ENCODE results near the gene SERTAD3. TPM values are rescaled to one million over a fixed set of nuclear protein-coding genes. Genes with fewer than 3 reads are reported as not detected.

Gene SERTAD3
- total and polyA plus RNA-seq, 2 donors (not counting 3 experiments of a cell fraction or from before 2014, with no cell fraction given), result 13.3 to 29.9 TPM

DNA sequence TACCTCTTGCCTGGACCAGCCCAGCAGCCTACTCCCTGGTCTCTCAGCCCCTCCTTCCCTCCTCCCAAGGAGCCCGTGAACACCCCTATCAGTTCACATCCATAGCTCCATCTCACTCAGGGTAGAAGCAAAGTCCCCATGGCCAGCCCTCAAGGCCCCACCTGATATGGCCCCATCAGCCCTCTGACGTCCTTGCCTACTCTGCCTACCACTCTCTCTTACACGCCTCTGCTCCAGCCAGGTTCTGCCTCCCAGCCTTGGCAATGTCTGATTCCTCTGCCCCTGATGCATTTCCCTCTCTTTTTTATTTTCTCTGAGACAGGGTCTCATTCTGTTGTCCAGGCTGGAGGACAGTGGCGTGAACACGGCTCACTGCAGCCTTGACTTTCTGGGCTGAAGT is 7.9 kb upstream of the SERTAD3 start:
- Histone ChIP-seq H3K9me1 (replicated peaks; ENCODE audit: control insufficient read depth, extremely low read depth, insufficient read depth, low read length) (no peaks in the 10 kb centered on the region), H3K9ac (replicated peaks; ENCODE audit: extremely low read depth, insufficient read depth, low read length) (no peak overlapping the region), H3K4me2 (ENCODE audit: insufficient read depth, low read length) (no peak overlapping the region), H3K4me3 (replicated peaks in 1 of 3; ENCODE audit: insufficient read depth in 1 of 3, low read depth in 1 of 3, low read length in 3 of 3) (no peak overlapping the region), H3K36me3 (ENCODE audit: control insufficient read depth in 2 of 2, extremely low read depth in 1 of 2, insufficient read depth in 2 of 2, low read length in 2 of 2) (no peaks in the 10 kb centered on the region), H3K79me2 (ENCODE audit: control insufficient read depth, insufficient read depth, low read length) (no peaks in the 10 kb centered on the region), H4K20me1 (replicated peaks; ENCODE audit: control insufficient read depth, extremely low read depth, insufficient read depth, low read length) (no peaks in the 10 kb centered on the region), H3K27ac (ENCODE audit: insufficient read depth, low read depth, low read length) (no peak overlapping the region), H2AFZ (ENCODE audit: low read depth, low read length) (no peak overlapping the region), H3K27me3 (ENCODE audit: control insufficient read depth in 2 of 2, insufficient read depth in 2 of 2, low read length in 2 of 2) (no peaks in the 10 kb centered on the region), H3K4me1 (ENCODE audit: control insufficient read depth, extremely low read depth, insufficient read depth, low read length) (no peaks in the 10 kb centered on the region), H3K9me3 (replicated peaks; ENCODE audit: control insufficient read depth, insufficient read depth, low read length) (no peaks in the 10 kb centered on the region)
- TF ChIP-seq POLR2A (IDR thresholded peaks at IDR 0.05; ENCODE audit: low read depth, low read length) (no peak), EZH2 (IDR thresholded peaks at IDR 0.05; ENCODE audit: borderline replicate concordance, low read depth, low read length, severe bottlenecking) (no peak), JUN (IDR thresholded peaks at IDR 0.05; ENCODE audit: borderline replicate concordance, insufficient read depth, insufficient read length, low read depth) (no peak), MYC (IDR thresholded peaks at IDR 0.05; ENCODE audit: low read depth, low read length) (no peak), FOS (IDR thresholded peaks at IDR 0.05; ENCODE audit: borderline replicate concordance, insufficient read depth, low read length) (no peak), GATA2 (IDR thresholded peaks at IDR 0.05; ENCODE audit: insufficient read depth, insufficient read length, low read depth, low read length) (no peak), POLR2AphosphoS5 (IDR thresholded peaks at IDR 0.05; ENCODE audit: insufficient read depth, low read depth, low read length) (no peak)
- TF ChIP-seq, protein P1, sequence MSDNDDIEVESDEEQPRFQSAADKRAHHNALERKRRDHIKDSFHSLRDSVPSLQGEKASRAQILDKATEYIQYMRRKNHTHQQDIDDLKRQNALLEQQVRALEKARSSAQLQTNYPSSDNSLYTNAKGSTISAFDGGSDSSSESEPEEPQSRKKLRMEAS (IDR thresholded peaks at IDR 0.05; ENCODE audit: insufficient read depth, insufficient read length), result no peak
- POLR2A ChIA-PET, result no interaction called here
- dilution Hi-C loops (cut with MboI; ENCODE audit: extremely low pct_ligation_motif_present, low sequenced_read_pairs) (no loop called here), intact Hi-C loops (cut with micrococcal nuclease) (no loop called here)
- DNase-seq (ENCODE audit: low read depth, low spot score) (no peak), FAIRE-seq (no peak)
- CTCF ChIA-PET, result interaction anchor here (4.0 kb wide), 1 partner anchor 12 kb away, joined by 36 read pairs; no protein-coding TSS in a partner anchor
- BruUV-seq (replicated peaks), result no TSS peak

DNA sequence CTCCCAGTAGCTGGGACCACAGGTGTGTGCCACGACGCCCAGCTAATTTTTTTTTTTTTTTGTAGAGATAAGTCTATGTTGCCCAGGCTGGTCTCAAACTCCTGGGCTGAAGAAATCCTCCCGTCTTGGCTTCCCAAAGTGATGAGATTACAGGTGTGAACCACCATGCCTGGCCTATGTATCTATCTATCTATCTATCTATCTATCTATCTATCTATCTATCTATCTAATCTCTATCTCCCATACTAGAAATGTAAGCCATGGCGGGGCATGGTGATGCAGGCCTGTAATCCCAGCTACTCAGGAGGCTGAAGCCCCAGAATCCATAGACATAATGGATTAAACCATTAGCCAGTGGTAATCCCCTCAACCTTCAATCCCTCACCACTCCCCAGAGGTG is 6.5 kb upstream of the SERTAD3 start:
- CTCF ChIA-PET, result no interaction called here
- dilution Hi-C loops (cut with MboI; ENCODE audit: extremely low pct_ligation_motif_present, low sequenced_read_pairs), result no loop called here
- no peak for FAIRE-seq

More for the DNA sequence above, 6.5 kb upstream of the SERTAD3 start:
- no peak for DNase-seq (ENCODE audit: low read depth, low spot score)
- no peak overlapping the region for H3K4me2 ChIP-seq (ENCODE audit: insufficient read depth, low read length)
- no peaks in the 10 kb centered on the region for H3K9me3 ChIP-seq (replicated peaks; ENCODE audit: control insufficient read depth, insufficient read depth, low read length)
- POLR2A ChIA-PET, result no interaction called here
- no peaks in the 10 kb centered on the region for H3K4me1 ChIP-seq (ENCODE audit: control insufficient read depth, extremely low read depth, insufficient read depth, low read length)
- TF ChIP-seq, protein P2, sequence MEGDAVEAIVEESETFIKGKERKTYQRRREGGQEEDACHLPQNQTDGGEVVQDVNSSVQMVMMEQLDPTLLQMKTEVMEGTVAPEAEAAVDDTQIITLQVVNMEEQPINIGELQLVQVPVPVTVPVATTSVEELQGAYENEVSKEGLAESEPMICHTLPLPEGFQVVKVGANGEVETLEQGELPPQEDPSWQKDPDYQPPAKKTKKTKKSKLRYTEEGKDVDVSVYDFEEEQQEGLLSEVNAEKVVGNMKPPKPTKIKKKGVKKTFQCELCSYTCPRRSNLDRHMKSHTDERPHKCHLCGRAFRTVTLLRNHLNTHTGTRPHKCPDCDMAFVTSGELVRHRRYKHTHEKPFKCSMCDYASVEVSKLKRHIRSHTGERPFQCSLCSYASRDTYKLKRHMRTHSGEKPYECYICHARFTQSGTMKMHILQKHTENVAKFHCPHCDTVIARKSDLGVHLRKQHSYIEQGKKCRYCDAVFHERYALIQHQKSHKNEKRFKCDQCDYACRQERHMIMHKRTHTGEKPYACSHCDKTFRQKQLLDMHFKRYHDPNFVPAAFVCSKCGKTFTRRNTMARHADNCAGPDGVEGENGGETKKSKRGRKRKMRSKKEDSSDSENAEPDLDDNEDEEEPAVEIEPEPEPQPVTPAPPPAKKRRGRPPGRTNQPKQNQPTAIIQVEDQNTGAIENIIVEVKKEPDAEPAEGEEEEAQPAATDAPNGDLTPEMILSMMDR (IDR thresholded peaks at IDR 0.05; ENCODE audit: extremely low read depth in 1 of 2, insufficient read depth in 1 of 2, low read depth in 1 of 2, low read length in 2 of 2), result no peak
- TF ChIP-seq MYC (IDR thresholded peaks at IDR 0.05; ENCODE audit: low read depth, low read length) (no peak), POLR2A (IDR thresholded peaks at IDR 0.05; ENCODE audit: low read depth, low read length) (no peak), FOS (IDR thresholded peaks at IDR 0.05; ENCODE audit: borderline replicate concordance, insufficient read depth, low read length) (no peak), POLR2AphosphoS5 (IDR thresholded peaks at IDR 0.05; ENCODE audit: insufficient read depth, low read depth, low read length) (no peak), JUN (IDR thresholded peaks at IDR 0.05; ENCODE audit: borderline replicate concordance, insufficient read depth, insufficient read length, low read depth) (no peak), GATA2 (IDR thresholded peaks at IDR 0.05; ENCODE audit: insufficient read depth, insufficient read length, low read depth, low read length) (no peak), EZH2 (IDR thresholded peaks at IDR 0.05; ENCODE audit: borderline replicate concordance, low read depth, low read length, severe bottlenecking) (no peak)
- TF ChIP-seq, protein P1 (IDR thresholded peaks at IDR 0.05; ENCODE audit: insufficient read depth, insufficient read length), result no peak
- no peak overlapping the region for H3K27ac ChIP-seq (ENCODE audit: insufficient read depth, low read depth, low read length)
- no peaks in the 10 kb centered on the region for H4K20me1 ChIP-seq (replicated peaks; ENCODE audit: control insufficient read depth, extremely low read depth, insufficient read depth, low read length)
- H3K4me3 ChIP-seq (replicated peaks in 1 of 3; ENCODE audit: insufficient read depth in 1 of 3, low read depth in 1 of 3, low read length in 3 of 3), result no peak overlapping the region
- BruUV-seq (replicated peaks), result no TSS peak
- no peak overlapping the region for H3K9ac ChIP-seq (replicated peaks; ENCODE audit: extremely low read depth, insufficient read depth, low read length)
- no peaks in the 10 kb centered on the region for H3K36me3 ChIP-seq (ENCODE audit: control insufficient read depth in 2 of 2, extremely low read depth in 1 of 2, insufficient read depth in 2 of 2, low read length in 2 of 2)
- H2AFZ ChIP-seq (ENCODE audit: low read depth, low read length), result no peak overlapping the region
- intact Hi-C loops (cut with micrococcal nuclease), result no loop called here
- H3K27me3 ChIP-seq (ENCODE audit: control insufficient read depth in 2 of 2, insufficient read depth in 2 of 2, low read length in 2 of 2), result no peaks in the 10 kb centered on the region
- H3K79me2 ChIP-seq (ENCODE audit: control insufficient read depth, insufficient read depth, low read length), result no peaks in the 10 kb centered on the region
- no peaks in the 10 kb centered on the region for H3K9me1 ChIP-seq (replicated peaks; ENCODE audit: control insufficient read depth, extremely low read depth, insufficient read depth, low read length)

All from endothelial cell of umbilical vein (primary cell).